ENCODE measurements around the gene NLRP3. TPM values are rescaled to one million over a fixed set of nuclear protein-coding genes. Genes with fewer than 3 reads are reported as not detected.
"Not testable (repeated sequence)": the region's sequence is repeated elsewhere in the genome, so short reads cannot be mapped to it uniquely, and the experiment has no call there.

NLRP3 gene
- polyA plus RNA-seq, 1 of the 3 experiments (the other 2 are of a cell fraction): 0.87 TPM

- H3K9ac ChIP-seq: no peak overlapping the region
- peaks cover 2% of the 10 kb centered on the region; the same call in 1 of the 2 replicates for H3K27me3 ChIP-seq (ENCODE audit: insufficient read depth)
- 44% methylated on average over 2 of the region's 2 CpGs for WGBS (ENCODE audit: low lambda C conversion rate)
- no peaks in the 10 kb centered on the region for H3K36me3 ChIP-seq (replicated peaks in 1 of 2; ENCODE audit: control insufficient read depth in 1 of 2, insufficient read depth in 2 of 2, low read length in 1 of 2)
- no peaks in the 10 kb centered on the region for H4K20me1 ChIP-seq (ENCODE audit: insufficient read depth)
- no peak overlapping the region for H3K4me3 ChIP-seq (ENCODE audit: low read depth in 2 of 2, low read length in 1 of 2)
- no peaks in the 10 kb centered on the region for H3K9me3 ChIP-seq
- ChIA-PET POLR2A (no interaction called here), CTCF (no interaction called here)
- DNase-seq: no peak
- TF ChIP-seq SMC3 (IDR thresholded peaks at IDR 0.05; ENCODE audit: low read depth, low read length): no peak
- no peak for TF ChIP-seq FOXJ3 (CRISPR knock-in tag; IDR thresholded peaks at IDR 0.05)
- TF ChIP-seq JUND (IDR thresholded peaks at IDR 0.05): no peak
- TF ChIP-seq TCF12 (IDR thresholded peaks at IDR 0.05): no peak
- no peak for TF ChIP-seq USF1 (IDR thresholded peaks at IDR 0.05; ENCODE audit: borderline replicate concordance, low read depth)
- no peak for TF ChIP-seq USF2 (IDR thresholded peaks at IDR 0.05; ENCODE audit: borderline replicate concordance, low read depth, low read length)
- TF ChIP-seq MAX (IDR thresholded peaks at IDR 0.05; ENCODE audit: low read depth): no peak
- no peak for TF ChIP-seq TAF1 (IDR thresholded peaks at IDR 0.05; ENCODE audit: borderline replicate concordance, low read depth, low read length)
- TF ChIP-seq POLR2AphosphoS5 (IDR thresholded peaks at IDR 0.05; ENCODE audit: low read depth, low read length): no peak
- no peak for TF ChIP-seq EZH2phosphoT487 (IDR thresholded peaks at IDR 0.05; ENCODE audit: borderline replicate concordance, low read depth)
- TF ChIP-seq YY1 (IDR thresholded peaks at IDR 0.05; ENCODE audit: low read depth): no peak
- TF ChIP-seq RXRA (IDR thresholded peaks at IDR 0.05; ENCODE audit: borderline replicate concordance, low read depth): no peak
- no peak for TF ChIP-seq MEF2A (IDR thresholded peaks at IDR 0.05; ENCODE audit: borderline replicate concordance, low read depth)
- TF ChIP-seq FOXM1 (IDR thresholded peaks at IDR 0.05; ENCODE audit: low read depth): no peak
- no peak for TF ChIP-seq ELF1 (IDR thresholded peaks at IDR 0.05)
- TF ChIP-seq NFIC (IDR thresholded peaks at IDR 0.05; ENCODE audit: borderline replicate concordance): no peak
- TF ChIP-seq GATA2 (CRISPR knock-in tag; IDR thresholded peaks at IDR 0.05): no peak
- TF ChIP-seq GABPA (IDR thresholded peaks at IDR 0.05; ENCODE audit: low read depth): no peak
- TF ChIP-seq PBX3 (IDR thresholded peaks at IDR 0.05): no peak
- no peak for TF ChIP-seq FOSL2 (IDR thresholded peaks at IDR 0.05; ENCODE audit: borderline replicate concordance, low read depth)
- H3K79me2 ChIP-seq (ENCODE audit: insufficient read depth): no peaks in the 10 kb centered on the region
- H3K9me2 ChIP-seq: no peaks in the 10 kb centered on the region
- no peaks in the 10 kb centered on the region for H3F3A ChIP-seq (replicated peaks; ENCODE audit: insufficient read depth)
- no peak overlapping the region for H3K27ac ChIP-seq (ENCODE audit: low read depth in 2 of 2, low read length in 1 of 2)
- H3K4me1 ChIP-seq (ENCODE audit: control insufficient read depth in 1 of 2, insufficient read depth in 2 of 2, low read depth in 1 of 2, low read length in 1 of 2): no peaks in the 10 kb centered on the region
- no peak overlapping the region for H3K4me2 ChIP-seq
- no peak overlapping the region for H2AFZ ChIP-seq (ENCODE audit: low read depth)
Measured at GRCh38 chr1:247475793-247476192, 59.8 kb downstream of the NLRP3 start.

- H3K9me2 ChIP-seq; H3K4me3 ChIP-seq (ENCODE audit: low read depth in 2 of 2, low read length in 1 of 2); DNase-seq; POLR2A ChIA-PET; H3K4me2 ChIP-seq; H2AFZ ChIP-seq (ENCODE audit: low read depth); H3K27ac ChIP-seq (ENCODE audit: low read depth in 2 of 2, low read length in 1 of 2); H3K79me2 ChIP-seq (ENCODE audit: insufficient read depth); H3K27me3 ChIP-seq (ENCODE audit: insufficient read depth); H3K9me3 ChIP-seq; H3K9ac ChIP-seq; H3F3A ChIP-seq (replicated peaks; ENCODE audit: insufficient read depth); H4K20me1 ChIP-seq (ENCODE audit: insufficient read depth); H3K4me1 ChIP-seq (ENCODE audit: control insufficient read depth in 1 of 2, insufficient read depth in 2 of 2, low read depth in 1 of 2, low read length in 1 of 2); H3K36me3 ChIP-seq (replicated peaks in 1 of 2; ENCODE audit: control insufficient read depth in 1 of 2, insufficient read depth in 2 of 2, low read length in 1 of 2): not testable (repeated sequence)
- WGBS (ENCODE audit: low lambda C conversion rate): 21% methylated on average over 6 of the region's 6 CpGs
- CTCF ChIA-PET: interaction anchor here (0.6 to 1.5 kb wide), 4 partner anchors 10 to 104 kb away, joined by 3 to 6 read pairs (median 4); no protein-coding TSS in a partner anchor
Measured at GRCh38 chr1:247476328-247477058, 60.5 kb downstream of the NLRP3 start.

All from SK-N-SH (cell line).